ENCODE data around the gene SERPINB8.

GRCh38 chr18:63972002-63972376 lies 2.1 kb downstream of the SERPINB8 start:
- TF ChIP-seq POLR2A (IDR thresholded peaks at IDR 0.05) (no peak), CTCF (IDR thresholded peaks at IDR 0.05) (no peak)
